HepG2 (cell line): Measurements from ENCODE around the gene LITAFD. TPM values are rescaled to one million over a fixed set of nuclear protein-coding genes. Genes with fewer than 3 reads are reported as not detected.

Experiments
- AKAP8 ChIP-seq: sonication (generic); formaldehyde crosslinking; IDR thresholded peaks from 2 replicates; pipeline ENCODE4 v1.5.1; 2020; ENCODE audit warnings: mild to moderate bottlenecking, missing genetic modification reagents
- CHCHD3 ChIP-seq: sonication (generic); formaldehyde crosslinking; IDR thresholded peaks from 2 replicates; pipeline ENCODE4 v1.8.0; 2022; ENCODE audit warnings: mild to moderate bottlenecking, missing genetic modification reagents, moderate library complexity
- DMAP1 ChIP-seq: IDR thresholded peaks from 2 replicates; pipeline ENCODE4 v1.6.1; 2016
- ISX ChIP-seq: sonication (generic); formaldehyde crosslinking; conservative IDR thresholded peaks from 2 replicates; pipeline ENCODE4 v1.5.0; 2020; ENCODE audit warnings: missing genetic modification reagents
- KLF15 ChIP-seq: sonication (generic); formaldehyde crosslinking; IDR thresholded peaks from 2 replicates; pipeline ENCODE4 v1.8.1; 2023; ENCODE audit warnings: borderline replicate concordance, mild to moderate bottlenecking, inconsistent platforms, missing genetic modification reagents, mixed read lengths
- KMT2B ChIP-seq: IDR thresholded peaks from 2 replicates; pipeline ENCODE4 v1.6.1; 2016; ENCODE audit warnings: missing genetic modification reagents, missing compliant biosample characterization
- PAWR ChIP-seq: sonication (generic); formaldehyde crosslinking; IDR thresholded peaks from 2 replicates; pipeline ENCODE4 v1.4.0; 2020; ENCODE audit warnings: missing genetic modification reagents, mild to moderate bottlenecking, borderline replicate concordance
- SMYD3 ChIP-seq: sonication (generic); formaldehyde crosslinking; IDR thresholded peaks from 2 replicates; pipeline ENCODE4 v1.8.1; 2023; ENCODE audit warnings: mild to moderate bottlenecking, missing genetic modification reagents
- ZNF101 ChIP-seq: sonication (generic); formaldehyde crosslinking; IDR thresholded peaks from 2 replicates; pipeline ENCODE4 v1.4.0; 2020; ENCODE audit warnings: mild to moderate bottlenecking, low read depth, missing genetic modification reagents, borderline replicate concordance
- polyA plus RNA-seq, 8 experiments: library from polyadenylated mRNA; depleted of rRNA in 3 of 8; stranded (reverse) in 7 of 8; unstranded in 1 of 8; fragments of >200 nt; fragmentation: Illumina TruSeq in 4 of 8; extraction: Trizol in 4 of 8; gene quantifications; 2 replicates each; pipeline versions ENCODE4 v1.2.1 to v1.2.3, GENCODE V29; 2011 to 2016; ENCODE audit warnings: low read depth in 4 of 8, missing spikeins in 1 of 8, mixed read lengths in 1 of 8; ENCODE audit not compliant: insufficient read depth in 1 of 8
- total RNA-seq, 5 experiments: library from RNA; depleted of rRNA; stranded (reverse); fragments of >200 nt; fragmentation: Illumina TruSeq; extraction: Trizol; gene quantifications; 2 replicates each; pipeline ENCODE4 v1.2.3, GENCODE V29; 2016; ENCODE audit warnings: low read depth in 1 of 5
- TF ChIP-seq, protein P1 (sequence below): sonication (generic); formaldehyde crosslinking; IDR thresholded peaks from 2 replicates; pipeline ENCODE4 v1.4.0; 2020; ENCODE audit warnings: missing genetic modification reagents
- TF ChIP-seq, protein P2 (sequence below): sonication (generic); formaldehyde crosslinking; IDR thresholded peaks from 2 replicates; pipeline ENCODE4 v1.5.0; 2020; ENCODE audit warnings: missing genetic modification reagents, mild to moderate bottlenecking, borderline replicate concordance
- TF ChIP-seq, protein P3 (sequence below): sonication (generic); formaldehyde crosslinking; IDR thresholded peaks from 2 replicates; pipeline ENCODE4 v1.4.0; 2020; ENCODE audit warnings: missing genetic modification reagents
- TF ChIP-seq, protein P4 (sequence below): sonication (generic); formaldehyde crosslinking; IDR thresholded peaks from 2 replicates; pipeline ENCODE4 v1.4.0; 2020; ENCODE audit warnings: missing genetic modification reagents
- TF ChIP-seq, protein P5 (sequence below): IDR thresholded peaks from 2 replicates; pipeline ENCODE4 v1.6.1; 2012; ENCODE audit warnings: low read depth, low read length, improper control_type of control experiment
- TF ChIP-seq, protein P6 (sequence below): sonication (generic); formaldehyde crosslinking; IDR thresholded peaks from 2 replicates; pipeline ENCODE4 v1.9.0; 2021; ENCODE audit warnings: missing genetic modification reagents, borderline replicate concordance

Gene LITAFD
- total and polyA plus RNA-seq, 2 of the 13 experiments (the other 11 are each of a cell fraction or from before 2014, with no cell fraction given): not detected

DNA sequence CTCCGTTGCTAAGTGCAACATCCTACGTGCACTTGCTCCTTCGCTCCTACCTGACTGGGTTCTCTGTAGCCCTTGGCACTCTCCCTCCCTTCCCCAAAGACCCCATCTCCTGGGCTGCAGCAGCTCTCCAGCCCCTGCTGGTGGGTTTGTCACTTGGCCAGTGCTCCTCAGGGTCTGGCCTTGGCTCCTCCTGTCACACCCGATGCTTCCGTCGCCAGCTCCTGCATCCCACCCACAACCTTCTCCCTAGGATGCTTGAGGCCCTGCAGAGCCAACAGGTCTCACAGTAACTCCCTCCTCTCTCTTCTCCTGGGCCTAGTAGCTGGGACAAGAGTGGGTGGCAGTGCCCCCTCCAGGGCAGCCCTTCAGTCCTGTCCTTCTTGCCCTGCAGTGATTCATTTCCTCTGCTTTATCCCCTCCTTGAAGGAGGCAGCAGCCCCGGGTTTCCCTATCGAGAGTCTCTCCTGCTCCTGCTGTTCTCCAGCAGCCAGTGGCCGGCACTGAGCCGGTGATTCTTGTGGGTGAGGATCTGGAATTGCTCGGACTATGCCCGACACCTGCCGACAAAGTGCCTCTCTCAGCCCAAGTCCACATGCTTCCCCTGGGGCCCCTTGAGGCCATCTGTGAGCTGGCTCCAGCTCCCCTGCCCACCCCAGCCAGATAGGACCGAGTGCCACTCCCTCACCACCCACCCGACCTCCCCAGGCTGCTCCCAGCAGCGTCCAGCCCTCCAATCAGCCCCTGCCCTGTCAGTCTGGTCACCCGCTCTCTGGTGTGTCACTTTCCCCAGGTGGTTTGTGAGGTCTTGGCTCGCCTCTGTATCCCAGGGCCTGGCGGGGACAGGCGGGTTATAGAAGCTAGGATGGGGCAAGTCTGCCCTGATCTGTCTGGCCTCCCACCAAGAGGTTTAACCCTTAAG, 3.8 kb downstream of the LITAFD start (continued):
- TF ChIP-seq, protein P1, sequence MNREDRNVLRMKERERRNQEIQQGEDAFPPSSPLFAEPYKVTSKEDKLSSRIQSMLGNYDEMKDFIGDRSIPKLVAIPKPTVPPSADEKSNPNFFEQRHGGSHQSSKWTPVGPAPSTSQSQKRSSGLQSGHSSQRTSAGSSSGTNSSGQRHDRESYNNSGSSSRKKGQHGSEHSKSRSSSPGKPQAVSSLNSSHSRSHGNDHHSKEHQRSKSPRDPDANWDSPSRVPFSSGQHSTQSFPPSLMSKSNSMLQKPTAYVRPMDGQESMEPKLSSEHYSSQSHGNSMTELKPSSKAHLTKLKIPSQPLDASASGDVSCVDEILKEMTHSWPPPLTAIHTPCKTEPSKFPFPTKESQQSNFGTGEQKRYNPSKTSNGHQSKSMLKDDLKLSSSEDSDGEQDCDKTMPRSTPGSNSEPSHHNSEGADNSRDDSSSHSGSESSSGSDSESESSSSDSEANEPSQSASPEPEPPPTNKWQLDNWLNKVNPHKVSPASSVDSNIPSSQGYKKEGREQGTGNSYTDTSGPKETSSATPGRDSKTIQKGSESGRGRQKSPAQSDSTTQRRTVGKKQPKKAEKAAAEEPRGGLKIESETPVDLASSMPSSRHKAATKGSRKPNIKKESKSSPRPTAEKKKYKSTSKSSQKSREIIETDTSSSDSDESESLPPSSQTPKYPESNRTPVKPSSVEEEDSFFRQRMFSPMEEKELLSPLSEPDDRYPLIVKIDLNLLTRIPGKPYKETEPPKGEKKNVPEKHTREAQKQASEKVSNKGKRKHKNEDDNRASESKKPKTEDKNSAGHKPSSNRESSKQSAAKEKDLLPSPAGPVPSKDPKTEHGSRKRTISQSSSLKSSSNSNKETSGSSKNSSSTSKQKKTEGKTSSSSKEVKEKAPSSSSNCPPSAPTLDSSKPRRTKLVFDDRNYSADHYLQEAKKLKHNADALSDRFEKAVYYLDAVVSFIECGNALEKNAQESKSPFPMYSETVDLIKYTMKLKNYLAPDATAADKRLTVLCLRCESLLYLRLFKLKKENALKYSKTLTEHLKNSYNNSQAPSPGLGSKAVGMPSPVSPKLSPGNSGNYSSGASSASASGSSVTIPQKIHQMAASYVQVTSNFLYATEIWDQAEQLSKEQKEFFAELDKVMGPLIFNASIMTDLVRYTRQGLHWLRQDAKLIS (CRISPR knock-in tag): no peak
- TF ChIP-seq ISX (CRISPR knock-in tag) (no peak), KMT2B (no peak), CHCHD3 (CRISPR knock-in tag) (no peak), AKAP8 (peak; percentile 17; the same call in 1 of the 2 replicates), PAWR (CRISPR knock-in tag) (no peak), KLF15 (CRISPR knock-in tag) (0 out of 2 replicates have a peak, but pooled peaks have one; percentile 9), DMAP1 (no peak), SMYD3 (CRISPR knock-in tag) (no peak), ZNF101 (CRISPR knock-in tag) (no peak)
- TF ChIP-seq, protein P2, sequence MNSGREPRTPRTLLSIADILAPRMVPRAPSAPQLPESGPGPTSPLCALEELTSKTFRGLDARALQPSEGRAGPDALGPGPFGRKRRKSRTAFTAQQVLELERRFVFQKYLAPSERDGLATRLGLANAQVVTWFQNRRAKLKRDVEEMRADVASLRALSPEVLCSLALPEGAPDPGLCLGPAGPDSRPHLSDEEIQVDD: no peak; the same call in 1 of the 2 replicates
- TF ChIP-seq, protein P3, sequence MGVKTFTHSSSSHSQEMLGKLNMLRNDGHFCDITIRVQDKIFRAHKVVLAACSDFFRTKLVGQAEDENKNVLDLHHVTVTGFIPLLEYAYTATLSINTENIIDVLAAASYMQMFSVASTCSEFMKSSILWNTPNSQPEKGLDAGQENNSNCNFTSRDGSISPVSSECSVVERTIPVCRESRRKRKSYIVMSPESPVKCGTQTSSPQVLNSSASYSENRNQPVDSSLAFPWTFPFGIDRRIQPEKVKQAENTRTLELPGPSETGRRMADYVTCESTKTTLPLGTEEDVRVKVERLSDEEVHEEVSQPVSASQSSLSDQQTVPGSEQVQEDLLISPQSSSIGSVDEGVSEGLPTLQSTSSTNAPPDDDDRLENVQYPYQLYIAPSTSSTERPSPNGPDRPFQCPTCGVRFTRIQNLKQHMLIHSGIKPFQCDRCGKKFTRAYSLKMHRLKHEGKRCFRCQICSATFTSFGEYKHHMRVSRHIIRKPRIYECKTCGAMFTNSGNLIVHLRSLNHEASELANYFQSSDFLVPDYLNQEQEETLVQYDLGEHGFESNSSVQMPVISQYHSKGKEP (CRISPR knock-in tag): 0 out of 2 replicates have a peak, but pooled peaks have one; percentile 16
- TF ChIP-seq, protein P4, sequence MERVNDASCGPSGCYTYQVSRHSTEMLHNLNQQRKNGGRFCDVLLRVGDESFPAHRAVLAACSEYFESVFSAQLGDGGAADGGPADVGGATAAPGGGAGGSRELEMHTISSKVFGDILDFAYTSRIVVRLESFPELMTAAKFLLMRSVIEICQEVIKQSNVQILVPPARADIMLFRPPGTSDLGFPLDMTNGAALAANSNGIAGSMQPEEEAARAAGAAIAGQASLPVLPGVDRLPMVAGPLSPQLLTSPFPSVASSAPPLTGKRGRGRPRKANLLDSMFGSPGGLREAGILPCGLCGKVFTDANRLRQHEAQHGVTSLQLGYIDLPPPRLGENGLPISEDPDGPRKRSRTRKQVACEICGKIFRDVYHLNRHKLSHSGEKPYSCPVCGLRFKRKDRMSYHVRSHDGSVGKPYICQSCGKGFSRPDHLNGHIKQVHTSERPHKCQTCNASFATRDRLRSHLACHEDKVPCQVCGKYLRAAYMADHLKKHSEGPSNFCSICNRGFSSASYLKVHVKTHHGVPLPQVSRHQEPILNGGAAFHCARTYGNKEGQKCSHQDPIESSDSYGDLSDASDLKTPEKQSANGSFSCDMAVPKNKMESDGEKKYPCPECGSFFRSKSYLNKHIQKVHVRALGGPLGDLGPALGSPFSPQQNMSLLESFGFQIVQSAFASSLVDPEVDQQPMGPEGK (CRISPR knock-in tag): no peak
- TF ChIP-seq, protein P5, sequence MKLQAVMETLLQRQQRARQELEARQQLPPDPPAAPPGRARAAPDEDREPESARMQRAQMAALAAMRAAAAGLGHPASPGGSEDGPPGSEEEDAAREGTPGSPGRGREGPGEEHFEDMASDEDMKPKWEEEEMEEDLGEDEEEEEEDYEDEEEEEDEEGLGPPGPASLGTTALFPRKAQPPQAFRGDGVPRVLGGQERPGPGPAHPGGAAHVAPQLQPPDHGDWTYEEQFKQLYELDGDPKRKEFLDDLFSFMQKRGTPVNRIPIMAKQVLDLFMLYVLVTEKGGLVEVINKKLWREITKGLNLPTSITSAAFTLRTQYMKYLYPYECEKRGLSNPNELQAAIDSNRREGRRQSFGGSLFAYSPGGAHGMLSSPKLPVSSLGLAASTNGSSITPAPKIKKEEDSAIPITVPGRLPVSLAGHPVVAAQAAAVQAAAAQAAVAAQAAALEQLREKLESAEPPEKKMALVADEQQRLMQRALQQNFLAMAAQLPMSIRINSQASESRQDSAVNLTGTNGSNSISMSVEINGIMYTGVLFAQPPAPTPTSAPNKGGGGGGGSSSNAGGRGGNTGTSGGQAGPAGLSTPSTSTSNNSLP: no peak
- TF ChIP-seq, protein P6, sequence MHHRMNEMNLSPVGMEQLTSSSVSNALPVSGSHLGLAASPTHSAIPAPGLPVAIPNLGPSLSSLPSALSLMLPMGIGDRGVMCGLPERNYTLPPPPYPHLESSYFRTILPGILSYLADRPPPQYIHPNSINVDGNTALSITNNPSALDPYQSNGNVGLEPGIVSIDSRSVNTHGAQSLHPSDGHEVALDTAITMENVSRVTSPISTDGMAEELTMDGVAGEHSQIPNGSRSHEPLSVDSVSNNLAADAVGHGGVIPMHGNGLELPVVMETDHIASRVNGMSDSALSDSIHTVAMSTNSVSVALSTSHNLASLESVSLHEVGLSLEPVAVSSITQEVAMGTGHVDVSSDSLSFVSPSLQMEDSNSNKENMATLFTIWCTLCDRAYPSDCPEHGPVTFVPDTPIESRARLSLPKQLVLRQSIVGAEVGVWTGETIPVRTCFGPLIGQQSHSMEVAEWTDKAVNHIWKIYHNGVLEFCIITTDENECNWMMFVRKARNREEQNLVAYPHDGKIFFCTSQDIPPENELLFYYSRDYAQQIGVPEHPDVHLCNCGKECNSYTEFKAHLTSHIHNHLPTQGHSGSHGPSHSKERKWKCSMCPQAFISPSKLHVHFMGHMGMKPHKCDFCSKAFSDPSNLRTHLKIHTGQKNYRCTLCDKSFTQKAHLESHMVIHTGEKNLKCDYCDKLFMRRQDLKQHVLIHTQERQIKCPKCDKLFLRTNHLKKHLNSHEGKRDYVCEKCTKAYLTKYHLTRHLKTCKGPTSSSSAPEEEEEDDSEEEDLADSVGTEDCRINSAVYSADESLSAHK (CRISPR knock-in tag): no peak
